ENCODE results near the gene C1QTNF2.

The C1QTNF2 gene

GRCh38 chr5:160297776-160298175 lies 72.7 kb downstream of the C1QTNF2 start:
- DNase-seq, result no peak
